ENCODE measurements around the gene MAPRE2.

The MAPRE2 gene

GRCh38 chr18:35084494-35085449 lies 43.6 kb downstream of the MAPRE2 start:
- ChIA-PET CTCF (interaction anchor here (0.6 kb wide), 1 partner anchor 9 kb away, joined by 3 read pairs; no protein-coding TSS in a partner anchor), POLR2A (ENCODE audit: low non-redundant PET) (no interaction called here)
- no peak overlapping the region for H3K27ac ChIP-seq
- no peak for DNase-seq (ENCODE audit: low spot score)
- no peak for TF ChIP-seq CTCF (conservative IDR thresholded peaks at IDR 0.05; ENCODE audit: low read depth)

GRCh38 chr18:35085450-35086380 lies 44.5 kb downstream of the MAPRE2 start:
- no peak overlapping the region for H3K27ac ChIP-seq
- ChIA-PET POLR2A (ENCODE audit: low non-redundant PET) (no interaction called here), CTCF (no interaction called here)

GRCh38 chr18:35086704-35087103 lies 45.5 kb downstream of the MAPRE2 start:
- ChIA-PET POLR2A (ENCODE audit: low non-redundant PET) (no interaction called here), CTCF (interaction anchor here (0.6 kb wide), 1 partner anchor 86 kb away, joined by 8 read pairs; no protein-coding TSS in a partner anchor)
- H3K27ac ChIP-seq = no peak overlapping the region
- DNase-seq (ENCODE audit: low spot score) = no peak
- TF ChIP-seq CTCF (conservative IDR thresholded peaks at IDR 0.05; ENCODE audit: low read depth) = no peak

More at GRCh38 chr18:35085450-35086380, 44.5 kb downstream of the MAPRE2 start:
- no peak for DNase-seq (ENCODE audit: low spot score)
- no peak for TF ChIP-seq CTCF (conservative IDR thresholded peaks at IDR 0.05; ENCODE audit: low read depth)

- TF ChIP-seq CTCF (conservative IDR thresholded peaks at IDR 0.05; ENCODE audit: low read depth) = no peak
- H3K27ac ChIP-seq = no peak overlapping the region
- POLR2A ChIA-PET (ENCODE audit: low non-redundant PET) = no interaction called here
- DNase-seq (ENCODE audit: low spot score) = no peak
- CTCF ChIA-PET = no interaction called here
These were observed 46.5 kb downstream of the MAPRE2 start for GRCh38 chr18:35087726-35088125.

- H3K27ac ChIP-seq = no peak overlapping the region
- no peak for DNase-seq (ENCODE audit: low spot score)
- POLR2A ChIA-PET (ENCODE audit: low non-redundant PET) = no interaction called here
- CTCF ChIA-PET = no interaction called here
- no peak for TF ChIP-seq CTCF (conservative IDR thresholded peaks at IDR 0.05; ENCODE audit: low read depth)
These were observed 47.7 kb downstream of the MAPRE2 start for GRCh38 chr18:35088921-35089320.

- DNase-seq (ENCODE audit: low spot score) = no peak
- ChIA-PET CTCF (no interaction called here), POLR2A (ENCODE audit: low non-redundant PET) (no interaction called here)
- TF ChIP-seq CTCF (conservative IDR thresholded peaks at IDR 0.05; ENCODE audit: low read depth) = no peak
- H3K27ac ChIP-seq = no peak overlapping the region
These were observed 48.2 kb downstream of the MAPRE2 start for GRCh38 chr18:35089382-35089781.

All from RWPE1 (cell line).